Erythroblast (primary cell): ENCODE measurements around the gene TRIM31.
A peak's percentile ranks its signal among the peaks of the same experiment; 100 is the strongest.

Experiments used
- DNase-seq, 2 experiments: peaks; one replicate each; lab custom pipeline; 2025; lab: John Stamatoyannopoulos, UW
- GATA1 ChIP-seq: IDR thresholded peaks from 2 replicates; pipeline ENCODE4 v1.6.1; 2011; ENCODE audit warnings: low read depth, mild to moderate bottlenecking, control low read depth, low read length, moderate library complexity
- POLR2A ChIP-seq: IDR thresholded peaks from 2 replicates; pipeline ENCODE4 v1.6.1; 2011; ENCODE audit warnings: mild to moderate bottlenecking, low read length

TRIM31 gene

DNA sequence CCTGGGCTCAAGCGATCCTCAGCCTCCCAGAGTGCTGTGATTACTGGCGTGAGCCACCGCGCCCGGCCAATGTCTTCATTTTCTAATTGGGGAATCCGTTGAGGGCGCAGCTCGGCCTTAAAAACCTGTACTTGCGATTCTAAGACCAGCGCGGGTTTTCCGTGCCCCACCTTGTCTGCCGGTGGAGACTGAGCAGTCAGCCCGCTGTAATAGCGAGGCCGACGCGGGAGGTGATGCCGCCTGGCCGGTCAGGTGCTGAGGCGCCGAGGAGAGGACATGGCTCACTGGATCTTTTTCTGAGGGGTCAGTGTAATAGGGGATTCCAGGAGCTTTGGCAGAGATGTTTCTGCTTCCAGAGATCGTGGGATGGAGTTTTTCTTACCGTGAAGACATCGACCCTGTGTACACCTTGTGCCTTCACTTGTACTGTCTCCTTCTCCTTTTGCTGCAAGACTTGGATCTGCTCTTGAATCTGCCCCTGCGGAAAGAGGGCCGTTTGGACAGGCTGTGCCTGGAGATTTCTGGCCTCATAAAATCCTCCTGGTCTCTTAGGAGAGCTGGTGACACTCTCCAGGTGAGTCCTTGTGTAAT, 1.5 kb downstream of the TRIM31 start:
- DNase-seq, result no peak
- TF ChIP-seq GATA1 (no peak), POLR2A (no peak)

DNA sequence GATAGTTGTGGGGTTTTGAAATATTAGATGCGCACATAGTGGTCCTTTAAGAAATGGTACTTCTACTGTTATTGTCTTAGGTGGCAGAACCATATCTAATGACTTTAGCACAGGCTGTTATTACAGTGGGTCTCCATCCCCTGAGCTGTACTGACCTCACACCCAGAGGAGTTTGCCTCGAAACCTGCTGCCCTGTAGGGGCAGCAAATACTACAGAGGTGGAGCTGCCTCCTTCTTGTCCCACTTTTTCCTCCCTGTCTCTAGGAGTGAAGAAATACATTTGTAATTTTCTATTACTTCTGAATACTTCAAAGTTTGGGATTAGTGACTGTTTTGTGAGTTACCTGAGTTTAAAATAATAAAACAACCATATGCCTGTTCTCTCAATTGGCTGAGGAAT, 8.2 kb downstream of the TRIM31 start:
- DNase-seq, result no peak
- TF ChIP-seq GATA1 (no peak), POLR2A (no peak)

DNA sequence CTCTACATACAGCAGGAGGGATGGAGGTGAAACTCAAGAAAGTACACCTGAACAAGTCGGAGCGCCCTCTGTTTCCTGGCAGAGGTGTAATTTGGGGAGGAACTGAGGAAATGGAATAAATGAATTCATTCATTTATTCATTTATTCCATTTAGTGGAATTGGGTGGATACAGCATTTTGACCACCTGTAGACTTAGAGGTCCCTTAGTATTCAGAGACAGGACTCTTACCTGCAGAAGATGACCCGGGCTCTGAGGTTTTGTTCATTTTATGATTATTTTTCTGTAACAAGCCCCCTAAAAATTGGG, 9.1 kb downstream of the TRIM31 start:
- TF ChIP-seq GATA1, result no peak
- no peak for TF ChIP-seq POLR2A
- DNase-seq, result no peak

GRCh38 chr6:30102970-30103871, 9.7 kb downstream of the TRIM31 start:
- TF ChIP-seq POLR2A (no peak), GATA1 (no peak)
- DNase-seq, result peak; percentile 89 to 93

DNA sequence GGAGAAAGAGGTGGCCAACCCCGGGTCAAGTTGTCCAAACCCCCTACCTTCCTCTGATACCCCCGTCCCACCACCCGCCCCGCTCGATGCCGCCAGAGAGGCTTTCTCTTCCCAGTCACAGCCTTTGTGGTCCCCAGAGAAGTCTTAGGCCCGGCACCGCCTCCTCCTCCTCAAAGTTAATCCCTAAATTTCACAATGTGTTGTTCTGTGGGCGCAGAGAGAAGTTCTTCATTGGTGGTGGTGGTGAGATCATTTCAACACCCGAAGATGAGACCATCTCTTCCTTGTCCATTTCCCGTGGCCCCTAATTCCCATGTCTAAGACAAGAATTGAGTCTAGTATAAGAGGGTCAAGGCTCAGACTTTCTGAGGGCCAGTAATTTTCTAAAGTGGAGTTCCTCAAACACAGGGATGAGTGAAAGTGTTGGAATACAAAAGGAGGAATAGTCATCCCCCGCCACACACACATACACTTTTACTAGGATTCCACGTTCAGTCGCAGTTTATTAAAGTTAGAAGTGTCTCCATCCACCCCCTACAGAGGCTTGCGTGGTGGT, 10.4 kb downstream of the TRIM31 start:
- DNase-seq, result peak in 1 of 2 experiments; percentile 45
- TF ChIP-seq GATA1, result no peak
- TF ChIP-seq POLR2A, result no peak

- peak; percentile 75 to 86 for DNase-seq
- peak; percentile 36 for TF ChIP-seq POLR2A
- TF ChIP-seq GATA1, result no peak
These were observed 11.2 kb downstream of the TRIM31 start for GRCh38 chr6:30101444-30102413.

DNA sequence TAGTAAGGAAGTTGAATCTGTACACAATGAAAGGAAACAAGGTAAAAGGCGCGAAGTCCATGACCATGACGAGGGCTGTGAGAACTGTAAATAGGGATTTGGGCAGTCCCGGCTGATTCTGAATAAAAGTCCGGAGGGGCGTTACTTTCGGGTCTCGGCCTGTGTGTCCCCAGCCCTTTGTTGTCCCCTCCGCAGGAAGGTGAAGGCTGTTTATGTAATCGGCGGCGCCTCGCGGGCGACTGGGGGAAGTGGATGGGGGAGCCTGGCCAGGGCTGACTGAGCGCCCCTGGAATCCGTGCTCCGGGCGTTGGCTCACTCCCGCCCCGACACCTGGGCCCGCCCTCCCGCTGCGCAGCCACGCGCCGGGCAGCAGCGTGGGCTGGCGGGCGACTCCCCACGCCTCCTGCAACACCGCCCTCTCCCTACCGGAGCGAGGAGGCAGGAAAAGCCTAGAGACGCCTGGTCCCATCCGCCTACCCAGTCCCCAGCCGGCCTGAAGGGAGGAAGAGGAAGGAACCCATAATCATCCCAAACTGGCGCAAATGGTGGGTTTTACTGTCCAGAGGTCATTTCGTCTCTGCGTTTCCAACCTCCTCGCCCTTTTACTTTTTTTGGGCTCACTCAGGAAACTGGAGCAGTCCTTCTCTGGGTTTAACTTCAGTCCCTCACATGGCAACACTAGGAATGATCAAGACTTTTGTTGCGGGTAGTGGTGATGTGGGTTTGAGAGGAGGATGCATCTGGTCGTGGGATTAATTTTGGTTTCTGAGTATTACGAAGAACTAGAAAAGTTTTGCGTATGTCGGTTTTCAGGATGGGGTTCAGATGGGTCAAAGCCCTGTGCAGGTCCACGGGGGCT, 12.1 kb downstream of the TRIM31 start:
- peak in 1 of 2 experiments; percentile 26 for DNase-seq
- TF ChIP-seq POLR2A (no peak), GATA1 (no peak)

- TF ChIP-seq POLR2A (no peak), GATA1 (no peak)
- DNase-seq, result no peak
These were observed 12.7 kb downstream of the TRIM31 start for GRCh38 chr6:30100154-30100553.

DNA sequence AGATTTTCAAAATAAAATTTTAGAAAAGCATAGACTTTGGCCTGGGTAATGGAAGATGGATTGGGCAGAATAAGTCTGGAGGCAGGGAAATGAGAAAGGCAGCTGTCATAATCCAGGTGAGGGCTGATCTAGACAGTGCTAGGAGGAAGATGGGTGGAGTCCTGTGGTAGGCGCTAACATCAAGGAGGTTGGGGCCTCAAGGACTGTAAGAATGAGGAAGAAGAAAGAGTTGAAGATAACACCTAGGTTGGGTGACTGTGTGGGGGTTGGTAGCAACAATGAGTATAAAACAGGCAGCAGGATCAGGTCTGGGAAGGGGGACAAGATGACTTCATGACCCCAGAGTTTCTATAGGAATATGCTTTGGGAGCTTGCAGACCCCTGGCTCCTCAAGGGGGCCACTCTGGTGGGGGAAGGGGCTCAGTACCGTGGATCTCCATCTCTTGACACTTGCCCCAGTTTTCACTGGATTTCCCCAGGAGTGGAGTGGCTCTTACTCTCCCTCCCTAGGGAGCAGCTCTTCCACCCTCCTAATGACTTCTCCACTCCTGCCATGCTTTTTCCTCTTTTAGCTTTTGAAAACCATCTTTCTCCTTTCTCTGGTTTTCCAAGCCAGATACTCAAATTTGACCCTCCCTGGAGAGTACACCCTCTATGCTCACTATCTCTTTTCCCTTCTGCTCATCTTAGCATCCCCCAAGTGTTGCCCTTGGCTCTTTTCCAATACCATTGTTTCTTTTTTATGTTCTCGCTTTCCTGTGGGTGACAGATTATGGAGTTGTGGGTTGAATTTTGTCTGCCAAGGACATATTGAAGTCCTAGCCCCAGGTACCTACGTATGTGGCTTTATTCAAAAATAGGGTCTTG, 14.8 kb downstream of the TRIM31 start:
- DNase-seq, result peak in 1 of 2 experiments; percentile 26

DNA sequence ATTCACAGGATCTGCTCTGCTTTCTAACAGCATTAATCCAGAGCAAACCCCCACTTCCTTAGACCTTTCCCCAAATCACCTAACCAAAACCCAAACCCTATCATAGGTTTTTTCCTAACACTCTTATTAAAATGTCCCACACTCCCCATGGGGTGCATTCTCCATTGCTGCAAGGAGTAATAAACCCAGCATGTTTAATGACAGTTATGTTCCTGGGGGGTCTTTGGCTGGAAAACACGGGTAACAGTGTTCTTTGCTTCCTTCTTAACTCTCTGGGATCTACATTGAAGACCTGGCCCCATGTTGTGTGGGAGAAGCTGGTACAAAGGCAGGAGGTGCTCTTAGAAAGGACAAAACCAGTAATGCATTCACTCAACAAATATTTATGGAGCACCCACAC, 16.1 kb downstream of the TRIM31 start:
- TF ChIP-seq GATA1 (no peak), POLR2A (no peak)
- no peak for DNase-seq

More for the DNA sequence above, 14.8 kb downstream of the TRIM31 start:
- TF ChIP-seq POLR2A (no peak), GATA1 (no peak)

DNA sequence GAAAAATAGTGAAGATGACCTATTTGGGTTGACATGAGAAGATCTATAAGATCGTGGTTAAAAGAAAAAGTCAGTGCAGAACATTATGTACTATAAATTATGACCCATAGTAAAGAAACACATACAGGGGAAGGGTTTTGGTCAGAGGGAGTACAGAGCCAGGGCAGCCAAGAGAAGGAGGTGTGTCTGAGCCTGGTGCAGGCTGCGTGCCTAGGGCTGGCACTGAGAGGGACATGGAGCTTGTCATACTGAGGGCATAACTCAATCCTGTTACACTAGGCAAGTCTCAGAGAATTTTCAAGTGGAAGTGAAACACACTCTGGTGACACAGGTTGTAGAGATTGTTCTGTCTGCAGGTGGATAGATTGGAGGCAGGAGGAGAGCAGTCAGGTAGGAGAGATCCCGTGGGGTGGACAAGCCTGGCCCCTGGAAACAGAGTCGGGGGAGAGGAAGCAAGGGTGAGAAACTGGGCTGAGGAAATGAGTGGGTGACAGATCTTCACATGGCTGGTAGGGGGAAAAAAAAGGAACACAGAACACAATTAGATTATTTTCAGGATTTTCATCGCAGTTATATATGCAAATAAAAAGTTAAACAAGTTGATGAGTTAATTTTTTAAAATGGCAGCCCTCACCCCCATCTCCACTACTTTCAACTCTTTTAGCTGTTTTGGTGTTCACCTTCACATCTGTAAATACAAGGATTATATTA, 18.8 kb downstream of the TRIM31 start:
- TF ChIP-seq GATA1 (no peak), POLR2A (no peak)
- DNase-seq, result no peak
